G401 (cell line): ENCODE results near the gene MRPL14. TPM values are rescaled to one million over a fixed set of nuclear protein-coding genes. Genes with fewer than 3 reads are reported as not detected.

Experiments
- DNase-seq: peaks from one replicate; pipeline ENCODE4 v3.0.0-alpha.2; 2015; ENCODE audit warnings: low spot score
- in situ Hi-C: cut with HindIII; loops from 2 replicates; pipeline ENCODE4 v1.10.0; 2016; ENCODE audit warnings: low sequenced_read_pairs, mixed read lengths
- total RNA-seq: library from RNA; depleted of rRNA; stranded (reverse); fragments of >200 nt; shearing (Covaris generic); gene quantifications from 2 replicates; pipeline ENCODE4 v1.2.3, GENCODE V29; 2014

Gene MRPL14
- total RNA-seq, 1 experiment from 2014 or later = 76.4 TPM

- in situ Hi-C loops = no loop called here
These were observed 4.6 kb upstream of the MRPL14 start for GRCh38 chr6:44131892-44132291.

DNA sequence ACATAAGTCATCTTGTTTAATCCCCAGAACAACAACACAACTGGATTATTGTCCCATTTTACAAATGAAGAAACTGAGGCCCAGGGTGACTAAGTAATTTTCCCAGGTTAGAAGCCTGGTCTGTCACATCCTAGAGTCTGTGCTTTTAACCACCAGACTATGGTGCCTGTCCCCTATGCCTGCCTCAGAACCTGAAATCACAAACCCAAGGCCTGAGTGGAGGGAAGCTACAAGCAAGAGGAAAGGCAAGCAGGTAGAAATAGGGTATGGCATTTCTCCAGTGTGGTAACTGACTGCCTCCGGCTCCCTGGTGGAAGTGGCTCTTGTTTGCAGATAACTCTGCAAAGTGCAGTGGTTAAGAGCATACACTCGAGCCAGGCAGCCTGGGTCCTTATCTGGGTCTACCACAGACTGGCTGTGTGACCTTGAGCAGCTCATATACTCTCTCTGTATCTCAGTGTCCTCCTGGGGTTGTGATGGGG is 2.6 kb upstream of the MRPL14 start:
- in situ Hi-C loops = no loop called here
- DNase-seq = no peak

More at GRCh38 chr6:44131892-44132291, 4.6 kb upstream of the MRPL14 start:
- no peak for DNase-seq

GRCh38 chr6:44128020-44128917 is 1.0 kb upstream of the MRPL14 start:
- DNase-seq = peak; percentile 32
- in situ Hi-C loops = no loop called here

DNA sequence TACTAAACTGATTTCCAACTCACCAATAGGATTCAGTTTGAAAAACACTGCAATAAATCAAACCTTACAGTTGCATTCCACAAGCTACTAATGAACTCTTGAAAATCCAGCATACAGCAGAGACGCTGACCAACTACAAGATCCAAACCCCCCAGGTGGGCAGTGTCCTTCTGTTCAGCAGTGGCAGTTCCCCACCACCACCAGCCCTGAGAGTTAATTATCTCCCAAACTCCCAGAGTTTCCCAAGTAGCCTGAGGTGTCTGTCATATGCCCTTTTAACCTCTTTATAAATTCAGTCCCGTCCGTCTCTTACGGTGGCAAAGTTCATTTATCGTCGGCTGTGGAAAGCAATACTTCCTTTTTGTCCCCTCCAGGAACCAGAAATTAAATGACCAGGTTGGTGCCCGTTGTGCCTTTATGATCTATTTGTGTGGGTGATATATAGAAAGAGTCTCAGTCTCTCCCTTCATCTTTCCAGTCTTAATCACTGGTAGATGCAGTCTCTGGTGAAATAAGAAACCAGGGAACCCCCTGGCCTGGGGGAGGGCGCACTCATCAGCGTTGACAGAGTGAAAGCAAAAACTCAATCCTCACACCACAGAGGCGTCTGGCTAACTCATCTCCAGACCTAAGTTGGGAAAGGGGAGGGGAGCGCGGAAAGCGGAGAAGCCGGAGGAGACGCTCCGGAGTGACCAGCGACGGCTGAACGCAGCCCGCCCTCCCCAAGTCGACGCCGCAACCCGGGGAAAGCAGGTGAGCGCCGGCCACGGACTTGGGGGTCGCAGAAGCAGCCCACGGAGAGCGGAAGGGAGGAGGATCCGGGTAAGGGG is 717 bp downstream of the MRPL14 start:
- DNase-seq = peak; percentile 40

GRCh38 chr6:44123544-44123943 is 3.7 kb downstream of the MRPL14 start:
- in situ Hi-C loops = no loop called here
- DNase-seq = no peak

More for the DNA sequence above, 717 bp downstream of the MRPL14 start:
- in situ Hi-C loops = no loop called here

- in situ Hi-C loops = no loop called here
These were observed 4.5 kb downstream of the MRPL14 start for GRCh38 chr6:44122801-44123200.

DNA sequence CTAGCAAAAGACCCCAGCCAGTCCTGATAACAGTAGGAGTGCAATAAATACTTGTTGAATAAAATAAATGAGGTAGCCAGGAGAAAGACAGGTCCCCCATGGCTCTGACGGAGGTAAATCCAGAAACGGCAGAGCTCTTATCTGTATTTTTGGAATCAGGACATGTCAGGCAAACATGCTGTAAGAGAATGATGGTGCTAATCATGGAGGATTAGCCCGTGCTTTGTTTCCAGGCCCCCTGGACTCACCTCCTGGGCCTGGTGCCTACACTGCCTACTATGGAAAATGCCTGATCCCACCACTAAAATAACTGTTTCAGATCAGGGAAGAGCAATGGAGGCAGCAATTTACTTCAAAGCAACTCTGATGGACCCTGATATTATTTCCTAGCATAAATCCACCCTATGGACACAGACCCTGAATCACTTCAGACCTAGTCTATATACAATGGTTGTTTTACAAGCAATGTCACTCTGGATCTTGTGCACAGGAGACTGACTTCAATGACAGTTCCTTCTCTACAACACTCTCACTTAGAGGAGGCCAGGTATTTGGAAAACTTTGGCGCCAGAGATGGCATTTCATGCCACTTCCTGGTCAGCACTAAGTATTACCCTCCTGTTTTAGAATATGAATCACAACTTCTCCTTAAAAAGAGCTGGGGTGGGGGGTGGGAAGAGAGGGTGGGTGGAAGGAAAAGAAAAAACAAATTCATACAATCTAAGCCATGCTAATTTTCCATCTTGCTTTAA is 6.4 kb downstream of the MRPL14 start:
- in situ Hi-C loops = no loop called here
- DNase-seq = no peak

More at GRCh38 chr6:44122801-44123200, 4.5 kb downstream of the MRPL14 start:
- no peak for DNase-seq

- in situ Hi-C loops = no loop called here
- DNase-seq = no peak
These were observed 7.5 kb downstream of the MRPL14 start for GRCh38 chr6:44119704-44120262.

DNA sequence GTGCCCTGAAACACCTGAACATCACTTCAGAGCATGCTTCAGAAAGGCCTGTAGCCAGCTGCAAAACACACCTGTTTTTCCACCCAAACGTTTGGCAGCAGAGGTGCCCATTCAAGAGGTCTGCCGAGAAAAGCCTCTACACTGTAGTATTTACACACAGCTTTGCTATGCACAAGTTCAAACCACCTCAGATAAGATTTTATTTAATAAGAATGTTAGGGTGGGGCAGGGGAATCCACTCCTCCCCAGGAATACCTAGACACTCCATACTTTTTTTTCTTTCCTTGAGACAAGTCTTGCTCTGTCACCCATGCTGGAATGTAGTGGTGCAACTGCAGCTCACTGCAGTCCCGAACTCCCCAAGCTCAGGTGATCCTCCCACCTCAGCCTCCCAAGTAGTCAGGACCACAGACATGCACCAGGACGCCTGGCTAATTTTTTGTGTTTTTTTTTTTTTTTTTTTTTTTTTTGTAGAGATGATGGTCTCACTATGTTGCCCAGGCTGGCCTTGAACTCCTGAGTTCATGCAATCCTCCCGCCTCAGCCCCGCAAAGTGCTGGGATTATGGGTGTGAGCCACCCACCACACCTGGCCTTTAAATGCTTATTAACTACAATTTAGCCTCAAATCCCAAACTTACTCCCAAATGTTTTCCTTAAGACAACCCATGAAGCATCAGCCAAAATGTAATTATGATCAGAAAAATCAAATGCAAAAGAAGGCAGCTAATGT is 9.7 kb downstream of the MRPL14 start:
- DNase-seq = no peak
- in situ Hi-C loops = no loop called here

GRCh38 chr6:44116641-44117382 is 10.4 kb downstream of the MRPL14 start:
- no peak for DNase-seq
- in situ Hi-C loops = no loop called here

GRCh38 chr6:44115866-44116265 is 11.4 kb downstream of the MRPL14 start:
- in situ Hi-C loops = no loop called here
- DNase-seq = no peak

DNA sequence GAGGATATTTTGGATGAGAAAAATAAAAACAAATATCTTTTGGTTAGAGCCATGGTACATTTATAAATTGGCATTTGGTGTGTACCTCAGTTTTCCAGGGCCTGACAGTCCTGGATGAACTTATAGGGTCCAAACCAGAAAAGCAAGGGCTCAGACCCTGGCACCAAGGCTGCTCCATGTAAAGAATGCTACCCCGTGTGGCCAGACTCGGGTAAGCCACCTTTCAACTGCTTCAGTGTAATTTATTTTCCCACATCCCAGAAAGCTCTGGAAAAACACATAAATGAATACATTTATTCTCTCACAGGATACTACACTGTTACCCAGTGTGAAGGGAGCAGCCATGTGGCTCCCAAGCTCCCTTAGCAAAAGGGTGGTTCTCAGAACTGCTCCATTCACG is 13.8 kb downstream of the MRPL14 start:
- no peak for DNase-seq
- in situ Hi-C loops = no loop called here

GRCh38 chr6:44111434-44112417 is 15.5 kb downstream of the MRPL14 start:
- in situ Hi-C loops = no loop called here
- DNase-seq = no peak

- in situ Hi-C loops = no loop called here
- no peak for DNase-seq
These were observed 16.3 kb downstream of the MRPL14 start for GRCh38 chr6:44110966-44111365.

- in situ Hi-C loops = no loop called here
- no peak for DNase-seq
These were observed 17.1 kb downstream of the MRPL14 start for GRCh38 chr6:44110005-44110676.

DNA sequence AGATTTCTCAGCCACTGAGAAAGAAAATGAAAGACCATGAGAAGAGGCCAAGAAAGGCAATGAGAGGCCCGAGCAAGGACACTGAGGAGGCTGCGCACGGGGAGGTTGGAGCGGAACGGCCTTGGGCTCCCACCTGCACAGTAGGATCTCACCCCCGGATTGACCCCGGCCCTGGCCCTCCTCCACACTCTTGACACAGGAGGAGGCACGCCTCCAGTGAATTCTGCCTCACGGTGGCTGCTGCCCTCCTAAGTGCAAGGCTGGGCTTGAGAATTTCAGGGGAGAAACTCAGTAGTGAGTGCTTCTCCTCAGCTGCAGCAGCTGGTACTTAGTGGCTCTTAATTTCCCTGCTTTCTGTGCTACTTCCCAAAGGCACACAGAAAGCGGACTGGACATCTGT is 18.0 kb downstream of the MRPL14 start:
- in situ Hi-C loops = no loop called here

More for the DNA sequence above, 18.0 kb downstream of the MRPL14 start:
- no peak for DNase-seq
